GM19351 (cell line): ENCODE data around the gene DHX40.
"Not testable (repeated sequence)": the region's sequence is repeated elsewhere in the genome, so short reads cannot be mapped to it uniquely, and the experiment has no call there.

Experiments
- ATAC-seq: cut with Tn5 transposase; IDR thresholded peaks from one replicate; pipeline ENCODE4 v1.9.1; 2021; ENCODE audit warnings: mild to moderate bottlenecking, moderate library complexity; ENCODE audit not compliant: unreplicated experiment

Gene DHX40

GRCh38 chr17:59627274-59627673 is 61.9 kb downstream of the DHX40 start:
- ATAC-seq = no peak

GRCh38 chr17:59627770-59628171 is 62.4 kb downstream of the DHX40 start:
- no peak for ATAC-seq

DNA sequence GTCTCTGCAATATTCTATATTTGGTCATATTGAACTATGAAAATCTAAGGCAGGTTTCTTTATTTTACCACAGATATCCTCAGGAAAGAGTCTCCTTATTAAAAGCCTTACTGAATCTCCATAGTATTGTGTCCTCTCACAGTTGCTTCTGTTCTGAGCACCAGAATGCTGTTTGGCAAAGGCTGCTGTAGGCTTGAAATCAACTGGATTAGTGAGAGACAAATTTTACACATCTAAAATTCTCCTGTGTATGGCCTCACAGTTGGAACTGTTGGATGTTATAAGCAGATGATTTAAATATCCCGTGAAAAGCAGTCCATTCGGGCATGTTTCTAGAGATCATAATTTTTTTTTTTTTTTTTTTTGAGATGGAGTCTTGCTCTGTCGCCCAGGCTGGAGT is 63.8 kb downstream of the DHX40 start:
- no peak for ATAC-seq

GRCh38 chr17:59631276-59631675 is 65.9 kb downstream of the DHX40 start:
- no peak for ATAC-seq

DNA sequence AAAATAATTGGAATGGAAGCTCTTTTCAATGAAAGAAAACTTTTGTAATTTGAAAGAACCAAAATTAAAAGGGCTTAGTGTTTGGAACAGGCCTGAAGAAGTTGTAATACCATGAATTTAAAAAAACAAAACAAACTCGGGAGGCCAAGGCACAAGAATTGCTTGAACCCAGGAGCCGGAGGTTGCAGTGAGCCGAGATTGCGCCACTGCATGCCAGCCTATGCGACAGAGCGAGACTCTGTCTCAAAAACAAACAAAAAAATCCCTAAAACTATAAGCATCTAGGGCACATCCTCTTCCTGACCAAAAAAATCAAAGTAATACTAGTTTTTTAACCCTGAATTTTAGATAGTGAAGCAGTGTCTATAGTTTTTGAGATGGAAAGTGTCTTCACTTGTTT is 67.0 kb downstream of the DHX40 start:
- no peak for ATAC-seq

DNA sequence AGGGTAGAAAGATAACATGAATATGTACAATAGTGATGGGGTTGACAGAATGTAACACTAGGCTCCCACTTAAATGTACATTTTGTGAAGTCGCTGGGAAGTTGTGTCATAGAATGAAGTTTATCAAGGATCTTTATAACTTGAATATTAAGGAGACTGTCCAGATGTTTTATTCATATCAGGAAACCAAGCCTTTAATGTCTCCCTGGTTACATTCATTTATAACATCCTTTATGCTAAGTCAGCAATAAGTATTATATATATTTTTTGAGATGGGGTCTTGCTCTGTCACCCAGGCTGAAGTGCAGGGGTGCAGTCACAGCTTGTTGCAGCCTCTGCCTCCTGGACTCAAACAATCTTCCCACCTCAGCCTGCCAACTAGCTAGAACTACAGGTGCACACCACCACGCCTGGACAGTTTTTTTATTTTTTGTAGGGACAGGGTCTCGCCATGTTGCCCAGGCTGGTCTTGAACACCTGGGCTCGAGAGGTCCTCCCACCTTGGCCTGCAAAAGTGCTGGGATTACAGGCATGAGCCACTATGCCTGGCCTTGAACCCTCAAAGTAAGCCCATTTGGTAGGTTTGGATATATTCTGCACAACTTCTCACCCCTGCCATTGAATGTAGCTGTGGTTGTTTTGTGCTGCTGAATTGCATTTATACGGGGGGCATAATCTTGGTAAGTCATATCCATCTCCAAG is 68.4 kb downstream of the DHX40 start:
- no peak for ATAC-seq

DNA sequence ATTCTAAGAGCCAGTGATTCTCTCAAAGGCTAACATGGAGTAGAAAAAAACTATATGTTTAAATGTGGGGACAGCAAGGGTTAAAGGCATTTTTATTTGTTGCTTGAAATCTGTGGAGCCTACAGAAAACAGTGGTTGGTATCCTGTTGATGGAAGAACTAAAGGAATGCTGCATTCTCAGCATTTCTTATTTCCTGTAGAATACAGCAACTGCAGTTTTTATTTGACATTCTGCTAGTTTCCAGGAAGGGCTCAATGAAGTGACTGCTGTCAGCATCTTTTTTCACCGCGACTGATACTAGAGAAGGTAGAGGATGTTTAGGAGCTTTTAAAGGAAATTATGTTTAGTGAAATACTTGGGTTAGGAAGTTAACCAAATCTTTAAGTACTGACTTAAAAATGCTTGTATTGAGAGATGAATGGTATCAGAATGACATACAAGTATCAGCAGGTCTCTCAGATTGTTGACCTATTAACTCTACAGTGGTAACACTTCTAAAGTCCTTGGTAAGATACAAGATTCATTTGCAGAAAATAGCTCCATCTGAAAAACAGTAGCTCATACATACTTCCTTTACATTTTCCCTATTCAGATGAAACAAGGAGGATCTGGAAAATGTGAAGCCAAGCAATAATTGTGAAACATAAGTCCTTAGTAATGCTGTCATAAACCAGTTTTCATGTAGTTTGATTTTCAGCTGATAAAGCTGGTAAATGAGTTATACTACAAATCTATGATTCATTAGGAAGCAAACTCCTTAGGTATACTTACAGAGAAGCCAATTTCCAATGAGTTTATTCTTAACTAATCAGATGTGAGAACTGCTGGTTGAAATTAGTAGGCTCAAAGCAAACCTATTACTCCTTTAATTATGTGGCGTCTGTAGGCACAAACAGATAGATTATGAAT is 69.5 kb downstream of the DHX40 start:
- ATAC-seq = no peak

DNA sequence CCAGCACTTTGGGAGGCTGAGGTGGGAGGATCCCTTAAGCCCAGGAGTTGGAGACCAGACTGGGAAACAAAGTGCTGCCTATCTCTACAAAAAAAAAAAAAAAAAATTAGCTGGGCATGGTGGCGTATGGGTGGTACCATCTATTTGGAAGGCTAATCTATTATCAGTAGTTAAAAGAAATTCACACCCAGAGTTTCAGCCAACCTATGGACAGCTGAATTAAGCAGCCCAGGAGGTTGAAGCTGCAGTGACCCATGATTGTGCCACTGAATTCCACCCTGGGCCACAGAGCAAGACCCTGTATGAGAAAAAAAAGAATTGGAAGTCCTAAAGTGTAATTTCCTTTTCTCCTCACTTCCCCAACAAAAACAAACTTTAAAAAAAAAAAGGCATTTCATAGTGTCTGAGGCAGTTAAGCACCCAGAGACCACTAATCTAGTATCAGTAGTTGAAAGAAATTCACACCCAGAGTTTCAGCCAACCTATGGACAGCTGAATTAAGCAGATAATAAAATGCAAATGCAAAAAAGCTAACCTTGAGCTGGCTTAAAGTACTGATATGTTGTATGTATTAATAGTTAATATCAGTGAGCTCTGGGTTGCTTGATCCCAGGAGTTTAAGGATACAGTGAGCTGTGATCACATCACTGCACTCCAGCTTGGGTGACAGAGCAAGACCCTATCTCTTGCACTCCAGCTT is 72.4 kb downstream of the DHX40 start:
- no peak for ATAC-seq

- no peak for ATAC-seq
These were observed 73.1 kb downstream of the DHX40 start for GRCh38 chr17:59638553-59638952.

DNA sequence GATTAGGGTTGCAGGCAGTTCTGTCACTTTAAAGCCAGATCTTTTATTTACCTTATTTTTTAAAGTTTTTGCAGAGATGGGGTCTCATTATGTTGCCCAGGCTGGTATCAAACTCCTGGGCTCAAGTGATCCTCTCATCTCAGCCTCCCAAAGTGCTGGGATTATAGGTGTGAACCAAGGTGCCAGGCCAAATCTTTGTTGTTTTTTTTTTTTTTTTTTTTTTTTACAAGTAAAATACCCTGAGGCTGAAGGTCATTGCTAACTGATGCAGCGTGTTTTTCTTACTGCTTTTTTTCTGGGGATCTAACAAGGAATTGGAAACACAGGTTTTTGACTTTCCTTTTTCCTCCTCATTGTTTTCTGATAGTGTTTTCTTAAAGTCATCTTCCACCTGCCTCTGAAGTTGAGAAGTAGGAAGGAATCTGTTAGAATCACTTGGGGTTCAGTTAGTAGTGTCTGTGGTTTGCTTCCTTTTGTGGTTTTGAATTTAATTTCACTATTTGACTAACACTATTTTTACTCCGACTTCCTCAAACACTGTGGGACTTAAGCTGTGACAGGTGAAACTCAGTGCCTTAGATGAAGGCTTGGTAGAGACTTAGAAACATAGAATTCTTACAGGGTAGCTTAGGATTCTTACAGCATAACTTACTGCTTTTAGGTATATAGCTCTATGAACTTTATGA is 76.5 kb downstream of the DHX40 start:
- peak; percentile 97 for ATAC-seq

DNA sequence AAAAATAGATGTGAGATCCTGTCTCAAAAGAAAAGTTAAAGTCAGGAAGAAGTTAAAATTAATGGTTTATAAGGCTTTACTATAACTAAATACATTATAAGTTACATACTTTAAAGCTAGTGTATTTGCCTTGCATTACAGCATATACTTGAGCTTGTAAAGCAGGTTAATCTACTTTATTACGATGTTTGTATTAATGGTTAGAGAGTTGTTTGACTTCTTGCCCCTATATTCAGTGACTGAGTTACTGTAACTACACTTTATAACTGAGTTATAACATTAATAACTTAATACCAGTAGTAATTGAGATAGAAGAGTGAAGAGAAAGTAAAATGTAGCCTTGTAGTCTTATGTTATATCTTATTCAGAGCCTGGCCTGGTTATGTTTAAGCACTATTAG is 77.2 kb downstream of the DHX40 start:
- ATAC-seq = no peak

DNA sequence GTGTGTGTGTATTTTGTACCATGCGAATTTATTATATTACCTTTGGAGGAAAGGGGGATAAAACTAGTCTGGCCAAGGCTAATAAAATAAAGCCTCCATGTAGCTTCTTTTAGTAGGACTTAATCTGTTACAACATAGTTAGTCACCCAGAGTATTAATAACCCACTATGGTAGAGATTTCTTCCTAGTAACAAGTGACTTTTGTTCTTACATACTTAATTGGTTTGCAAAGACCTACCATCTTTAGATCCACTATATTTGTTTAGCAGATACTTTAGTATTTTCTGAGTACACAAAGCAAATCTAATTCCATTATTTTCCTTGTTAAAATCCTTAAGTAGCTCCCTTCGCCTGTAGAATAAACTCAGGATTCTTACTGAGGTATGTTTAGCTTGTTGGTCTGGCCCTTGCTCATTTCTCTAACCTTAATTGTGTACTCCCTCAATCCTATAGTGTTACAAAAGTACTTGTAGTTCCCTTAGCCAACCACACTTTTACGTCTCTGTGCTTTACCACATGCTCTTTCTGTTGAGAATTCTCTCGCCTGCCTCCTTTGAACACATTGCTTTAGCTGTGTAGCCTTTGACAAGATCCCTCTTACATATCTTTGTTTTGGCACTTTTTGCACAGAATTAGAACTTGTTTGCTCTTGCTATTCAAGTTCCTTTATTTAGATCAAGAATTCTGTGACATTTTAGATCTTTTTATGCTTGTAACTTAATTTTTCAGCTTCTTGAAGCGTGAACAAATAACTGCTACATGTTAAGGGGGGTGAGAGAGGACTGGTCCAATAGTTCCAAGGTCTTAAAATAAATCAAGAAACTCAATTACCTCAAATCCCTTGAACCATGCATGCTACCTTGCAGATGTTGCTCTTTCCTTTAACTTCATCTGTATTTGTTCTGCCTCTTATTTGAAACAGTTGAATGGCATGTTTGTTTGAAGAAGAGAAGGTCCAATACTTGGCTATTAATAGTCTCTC is 78.0 kb downstream of the DHX40 start:
- no peak for ATAC-seq

DNA sequence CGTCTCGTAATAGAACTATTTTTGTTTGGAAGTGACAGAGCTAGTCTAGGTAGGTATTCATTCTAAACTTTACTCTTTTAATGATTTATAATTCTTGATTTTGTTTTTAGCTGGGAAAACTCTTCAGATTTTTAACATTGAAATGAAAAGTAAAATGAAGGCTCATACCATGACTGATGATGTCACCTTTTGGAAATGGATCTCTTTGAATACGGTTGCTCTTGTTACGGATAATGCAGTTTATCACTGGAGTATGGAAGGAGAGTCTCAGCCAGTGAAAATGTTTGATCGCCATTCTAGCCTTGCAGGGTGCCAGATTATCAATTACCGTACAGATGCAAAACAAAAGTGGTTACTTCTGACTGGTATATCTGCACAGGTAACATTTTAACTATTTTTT is 81.9 kb downstream of the DHX40 start:
- no peak for ATAC-seq

GRCh38 chr17:59649886-59650285 is 84.5 kb downstream of the DHX40 start:
- no peak for ATAC-seq

GRCh38 chr17:59650642-59651041 is 85.2 kb downstream of the DHX40 start:
- ATAC-seq = no peak

GRCh38 chr17:59651346-59651745 is 85.9 kb downstream of the DHX40 start:
- ATAC-seq = no peak

GRCh38 chr17:59652119-59652518 is 86.7 kb downstream of the DHX40 start:
- ATAC-seq = no peak

GRCh38 chr17:59656624-59657023 is 91.2 kb downstream of the DHX40 start:
- ATAC-seq = not testable (repeated sequence)
